ENCODE data around the gene HCN1.

Gene HCN1

DNA sequence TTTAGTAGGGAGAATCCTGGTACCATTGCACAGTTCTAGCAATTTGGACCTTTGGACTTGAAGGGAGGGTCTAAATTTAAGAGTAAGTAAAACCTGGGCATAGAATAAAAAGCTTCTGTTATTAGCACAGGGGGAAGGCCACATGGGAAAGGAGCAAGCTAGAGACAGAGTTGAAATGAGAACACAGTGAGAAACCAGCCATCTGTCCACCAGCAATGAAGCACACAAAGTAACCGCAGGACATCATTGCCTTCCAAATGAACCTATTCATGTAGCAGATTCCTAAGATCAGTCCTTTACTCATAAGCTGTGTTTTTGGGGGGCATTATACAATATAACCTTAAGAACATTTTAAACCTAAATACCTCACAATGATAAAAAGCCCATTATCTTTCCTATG, 407.4 kb downstream of the HCN1 start:
- DNase-seq (ENCODE audit: low read depth in 3 of 3): no peak

DNA sequence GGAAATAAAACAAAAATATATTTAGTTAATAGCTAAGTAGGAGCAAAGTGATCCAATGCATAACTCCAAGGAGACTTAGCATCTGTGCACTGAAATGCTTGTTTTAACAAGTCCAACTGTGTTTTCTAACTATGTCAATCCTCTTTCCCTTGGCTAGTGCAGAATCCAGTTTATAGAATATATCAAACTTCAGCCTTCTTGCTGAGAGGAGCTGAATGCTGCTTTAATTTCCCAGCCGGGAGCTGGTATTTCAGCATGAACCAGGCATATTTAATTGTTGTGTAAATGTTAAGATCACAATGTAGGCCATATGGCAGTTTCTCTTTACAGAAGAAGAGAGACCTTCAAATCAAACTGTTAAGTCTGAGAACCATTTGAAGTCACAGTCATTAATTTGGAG, 411.7 kb downstream of the HCN1 start:
- no peak for DNase-seq (ENCODE audit: low read depth in 3 of 3)

- no peak for DNase-seq (ENCODE audit: low read depth in 3 of 3)
These were observed 415.1 kb downstream of the HCN1 start for GRCh38 chr5:45281081-45281480.

DNA sequence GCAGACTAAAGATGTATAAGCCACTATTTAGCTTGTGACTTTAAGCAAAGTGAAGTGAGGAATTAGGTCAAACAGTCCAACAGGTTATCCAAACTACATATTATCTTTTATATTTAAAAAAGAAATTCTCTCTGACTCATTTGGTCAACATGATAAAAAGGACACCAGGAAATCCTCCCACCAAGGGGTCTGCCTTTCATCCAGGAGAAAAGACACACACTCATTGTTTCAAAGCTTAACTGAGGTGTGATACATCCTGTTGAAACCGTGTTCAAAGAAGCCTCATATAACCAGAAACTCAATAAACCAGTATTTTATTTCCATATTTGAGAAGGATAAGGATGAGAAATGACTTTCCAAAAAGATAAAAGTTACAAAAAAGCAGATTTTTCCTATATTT, 417.1 kb downstream of the HCN1 start:
- no peak for DNase-seq (ENCODE audit: low read depth in 3 of 3)

GRCh38 chr5:45277860-45278259, 418.3 kb downstream of the HCN1 start:
- no peak for DNase-seq (ENCODE audit: low read depth in 3 of 3)

DNA sequence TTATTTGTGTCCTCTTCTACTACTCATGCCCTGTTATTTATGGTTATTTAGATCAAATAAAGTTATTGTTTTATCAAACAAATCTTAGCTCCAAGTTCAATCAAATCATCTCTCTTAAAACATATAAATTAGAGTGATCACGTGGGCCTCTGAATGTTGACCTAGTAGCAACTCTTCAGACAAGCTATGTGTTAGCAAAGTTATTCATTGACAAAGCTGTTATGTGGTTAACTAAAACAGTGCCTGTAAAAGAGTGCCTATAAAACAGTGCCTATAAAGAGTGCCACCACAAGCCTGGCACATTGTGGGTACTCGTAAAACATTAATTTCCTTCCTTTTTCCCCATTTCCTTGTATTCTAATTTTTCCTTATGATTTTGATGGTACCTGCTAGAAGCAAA, 421.9 kb downstream of the HCN1 start:
- no peak for DNase-seq (ENCODE audit: low read depth in 3 of 3)

- DNase-seq (ENCODE audit: low read depth in 3 of 3): no peak
These were observed 424.6 kb downstream of the HCN1 start for GRCh38 chr5:45271626-45272025.

- no peak for DNase-seq (ENCODE audit: low read depth in 3 of 3)
These were observed 431.7 kb downstream of the HCN1 start for GRCh38 chr5:45264447-45264846.

DNA sequence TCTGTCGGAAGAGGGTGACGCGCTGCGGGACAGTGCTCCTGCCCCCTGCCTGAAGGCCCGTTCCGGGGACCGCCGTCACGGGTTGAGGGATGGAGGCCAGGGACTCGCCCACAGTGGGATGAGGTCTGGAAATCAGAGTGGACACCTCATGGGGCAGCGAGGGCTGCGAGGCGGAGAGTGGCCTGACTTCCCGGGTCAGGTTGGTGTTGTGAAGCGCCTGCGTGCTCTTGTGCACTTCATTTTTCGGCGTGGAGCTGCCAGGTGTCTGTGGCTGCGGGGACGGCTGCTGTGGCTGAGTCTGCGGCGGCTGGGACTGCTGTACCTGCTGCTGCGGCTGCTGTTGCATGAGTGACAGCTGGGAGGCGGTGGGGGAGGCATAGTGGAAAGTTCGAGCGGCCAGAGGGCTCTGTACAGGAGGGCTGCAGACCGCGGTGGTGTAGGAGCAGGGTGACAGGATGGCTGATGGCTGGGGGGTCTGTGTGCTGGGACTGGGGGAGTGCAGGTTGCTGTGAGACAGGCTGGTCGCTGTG, 434.1 kb downstream of the HCN1 start:
- DNase-seq (ENCODE audit: low read depth in 3 of 3): no peak

DNA sequence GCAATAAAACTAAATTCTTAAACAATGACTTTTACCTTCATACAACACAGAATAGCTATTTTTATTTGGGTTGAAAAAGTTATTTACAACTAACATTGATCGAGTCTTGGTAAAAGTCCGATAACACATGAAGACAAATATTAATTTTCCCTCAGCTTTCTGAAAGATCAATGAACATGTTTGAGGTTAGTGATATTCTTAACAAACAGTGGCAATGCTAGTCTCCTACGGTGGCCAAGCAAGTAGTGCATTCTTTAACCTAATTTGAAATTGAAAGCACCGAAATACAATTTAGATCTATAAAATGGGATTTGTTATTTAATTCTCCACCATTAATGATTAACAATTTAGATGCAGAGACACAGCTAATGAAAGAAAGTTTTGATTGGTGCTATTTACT, 435.1 kb downstream of the HCN1 start:
- no peak for DNase-seq (ENCODE audit: low read depth in 3 of 3)

DNA sequence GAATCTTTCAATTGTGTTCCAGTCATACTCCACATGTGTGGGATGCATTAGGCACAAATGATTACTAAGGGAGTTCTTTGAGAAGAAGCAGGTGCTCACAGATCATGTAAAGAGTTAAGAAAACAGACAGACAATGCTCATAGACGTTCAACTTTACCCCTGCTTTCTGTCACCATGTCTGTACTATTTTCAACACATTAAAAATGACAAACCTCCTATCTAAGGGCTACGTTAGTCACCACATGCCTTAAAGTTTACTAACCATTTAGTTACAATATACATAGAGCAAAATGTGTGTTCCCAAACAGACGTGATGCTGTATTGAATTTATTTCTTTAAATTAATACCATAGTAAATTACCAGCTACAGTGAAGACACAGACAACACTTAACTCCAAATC, 435.9 kb downstream of the HCN1 start:
- DNase-seq (ENCODE audit: low read depth in 3 of 3): no peak

DNA sequence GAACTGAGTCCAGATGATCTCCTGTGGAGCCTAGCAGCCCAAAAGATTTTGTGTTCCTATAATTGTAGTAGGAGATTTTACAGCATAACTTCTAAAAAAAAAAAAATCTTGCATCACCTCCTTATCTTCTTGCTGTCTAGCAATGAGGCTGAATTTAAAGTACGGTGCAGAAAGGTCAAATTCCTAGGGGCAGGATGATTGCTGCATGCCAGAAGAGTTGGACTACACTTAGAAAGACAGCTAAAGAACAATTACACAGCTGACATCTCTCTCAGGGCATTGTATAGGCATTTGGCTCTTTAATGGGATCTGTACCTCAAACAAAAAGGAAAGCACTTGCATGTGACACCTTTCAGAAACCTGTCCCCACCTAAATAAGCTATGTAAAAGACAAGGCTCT, 443.2 kb downstream of the HCN1 start:
- no peak for DNase-seq (ENCODE audit: low read depth in 3 of 3)

- DNase-seq (ENCODE audit: low read depth in 3 of 3): no peak
These were observed 443.6 kb downstream of the HCN1 start for GRCh38 chr5:45252541-45252940.

GRCh38 chr5:45225571-45226031, 470.6 kb downstream of the HCN1 start:
- DNase-seq (ENCODE audit: low read depth in 3 of 3): no peak

DNA sequence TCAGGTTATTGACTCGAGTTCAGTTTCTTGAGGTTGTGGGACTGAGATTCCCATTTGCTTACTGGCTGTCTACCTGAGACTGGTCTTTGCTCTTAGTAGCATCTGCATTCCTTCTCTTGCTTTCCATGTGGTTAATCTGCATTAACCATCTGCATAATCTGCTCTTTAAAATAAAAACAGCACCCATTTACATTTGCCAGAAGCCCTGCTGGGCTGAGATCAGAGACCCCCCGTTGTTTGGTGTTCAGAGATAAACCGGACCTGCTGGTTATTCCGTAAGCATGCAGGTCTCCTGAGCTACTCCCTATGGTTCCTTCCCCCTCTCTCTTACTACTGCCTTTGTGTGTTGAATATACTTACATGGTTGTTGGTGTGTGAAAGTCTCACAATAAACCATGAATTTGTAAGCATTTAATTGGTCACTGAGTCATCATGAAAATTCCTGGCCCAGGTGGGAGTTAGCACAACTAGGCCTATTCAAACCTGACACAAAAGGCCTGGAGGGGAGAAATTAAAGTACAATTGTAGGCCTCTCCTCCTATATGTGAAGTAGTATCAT, 490.7 kb downstream of the HCN1 start:
- no peak for DNase-seq (ENCODE audit: low read depth in 3 of 3)

All from stimulated activated CD4-positive, alpha-beta T cell treated with anti-CD3 and anti-CD28 coated beads, TNF-alpha, amount 100 ng/mL, for 48 hours (primary cell).